ENCODE data around the gene SYT15. TPM values are rescaled to one million over a fixed set of nuclear protein-coding genes. Genes with fewer than 3 reads are reported as not detected.

SYT15 gene
- total and polyA plus RNA-seq, 2 of the 4 experiments (the other 2 are of a cell fraction): 0.54 to 0.68 TPM

DNA sequence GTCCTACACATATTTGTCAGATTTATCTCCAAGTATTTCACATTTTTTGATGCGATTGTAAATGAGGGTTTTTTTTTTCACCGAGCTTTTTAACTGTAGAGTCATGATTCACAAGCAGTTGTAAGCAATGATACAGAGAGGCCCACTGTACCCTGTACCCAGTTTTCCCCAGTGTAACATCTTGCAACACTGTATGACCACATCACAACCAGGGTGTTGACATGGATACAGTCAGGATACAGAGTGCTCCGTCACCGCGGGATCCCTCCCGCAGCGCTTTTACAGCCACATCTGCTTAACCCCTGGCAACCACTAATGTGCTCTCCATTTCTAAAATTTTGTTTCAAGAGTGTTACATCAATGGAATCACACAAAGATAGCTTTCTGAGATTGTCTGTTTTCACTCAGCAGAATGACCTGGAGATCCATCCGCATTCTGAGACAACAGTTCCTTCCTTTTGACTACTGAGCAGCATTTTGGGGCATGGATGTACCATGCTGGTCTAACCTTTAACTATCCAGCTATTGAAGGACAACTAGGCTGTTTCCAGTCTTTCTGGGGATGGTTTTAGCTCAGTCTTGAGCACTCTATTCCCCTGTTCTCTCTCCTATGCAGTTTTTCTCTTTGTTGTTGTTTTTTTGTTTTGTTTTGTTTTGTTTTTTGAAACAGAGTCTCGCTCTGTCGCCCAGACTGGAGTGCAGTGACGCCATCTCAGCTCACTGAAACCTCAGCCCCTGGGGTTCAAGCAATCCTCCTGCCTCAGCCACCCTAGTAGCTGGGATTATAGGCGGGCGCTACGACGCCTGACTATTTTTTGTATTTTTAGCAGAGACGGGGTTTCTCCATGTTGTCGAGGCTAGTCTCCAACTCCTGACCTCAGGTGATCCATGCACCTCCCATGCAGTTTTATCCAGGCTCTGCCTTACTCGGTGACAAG, 48.4 kb upstream of the SYT15 start:
- intact Hi-C loops (cut with micrococcal nuclease) (no loop called here), in situ Hi-C loops (cut with MboI; ENCODE audit: low sequenced_read_pairs) (loop anchor here (25.0 kb wide), 2 partner anchors 882 to 1543 kb away; partner anchors contain the start of gene DEPP1), dilution Hi-C loops (cut with HindIII; ENCODE audit: low sequenced_read_pairs, unreplicated experiment) (no loop called here)
- H3K79me1 ChIP-seq (ENCODE audit: low read depth in 1 of 2, low read length in 2 of 2): peaks cover 0 to 9% of the 10 kb centered on the region in 2 experiments; a peak in 2 of 4 replicates
- H3K36me3 ChIP-seq (ENCODE audit: control insufficient read depth, insufficient read depth, low read length): no peaks in the 10 kb centered on the region
- TF ChIP-seq RCOR1 (IDR thresholded peaks at IDR 0.05; ENCODE audit: insufficient replicate concordance, low read length) (no peak), CHD1 (IDR thresholded peaks at IDR 0.05; ENCODE audit: low read depth, low read length) (no peak), MAZ (IDR thresholded peaks at IDR 0.05; ENCODE audit: borderline replicate concordance, low read depth, low read length) (peak; percentile 58; the same call in 1 of the 2 replicates), NFE2L2 (IDR thresholded peaks at IDR 0.05; ENCODE audit: low read depth, low read length) (peak; percentile 79), SMC3 (IDR thresholded peaks at IDR 0.05; ENCODE audit: low read depth, low read length) (no peak), CEBPB (IDR thresholded peaks at IDR 0.05; ENCODE audit: low read depth, low read length) (peak; percentile 96), RAD21 (IDR thresholded peaks at IDR 0.05; ENCODE audit: low read length) (no peak)
- TF ChIP-seq, protein P1, sequence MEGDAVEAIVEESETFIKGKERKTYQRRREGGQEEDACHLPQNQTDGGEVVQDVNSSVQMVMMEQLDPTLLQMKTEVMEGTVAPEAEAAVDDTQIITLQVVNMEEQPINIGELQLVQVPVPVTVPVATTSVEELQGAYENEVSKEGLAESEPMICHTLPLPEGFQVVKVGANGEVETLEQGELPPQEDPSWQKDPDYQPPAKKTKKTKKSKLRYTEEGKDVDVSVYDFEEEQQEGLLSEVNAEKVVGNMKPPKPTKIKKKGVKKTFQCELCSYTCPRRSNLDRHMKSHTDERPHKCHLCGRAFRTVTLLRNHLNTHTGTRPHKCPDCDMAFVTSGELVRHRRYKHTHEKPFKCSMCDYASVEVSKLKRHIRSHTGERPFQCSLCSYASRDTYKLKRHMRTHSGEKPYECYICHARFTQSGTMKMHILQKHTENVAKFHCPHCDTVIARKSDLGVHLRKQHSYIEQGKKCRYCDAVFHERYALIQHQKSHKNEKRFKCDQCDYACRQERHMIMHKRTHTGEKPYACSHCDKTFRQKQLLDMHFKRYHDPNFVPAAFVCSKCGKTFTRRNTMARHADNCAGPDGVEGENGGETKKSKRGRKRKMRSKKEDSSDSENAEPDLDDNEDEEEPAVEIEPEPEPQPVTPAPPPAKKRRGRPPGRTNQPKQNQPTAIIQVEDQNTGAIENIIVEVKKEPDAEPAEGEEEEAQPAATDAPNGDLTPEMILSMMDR (conservative IDR thresholded peaks at IDR 0.05; ENCODE audit: low read depth, low read length): no peak
- TF ChIP-seq, protein P2, sequence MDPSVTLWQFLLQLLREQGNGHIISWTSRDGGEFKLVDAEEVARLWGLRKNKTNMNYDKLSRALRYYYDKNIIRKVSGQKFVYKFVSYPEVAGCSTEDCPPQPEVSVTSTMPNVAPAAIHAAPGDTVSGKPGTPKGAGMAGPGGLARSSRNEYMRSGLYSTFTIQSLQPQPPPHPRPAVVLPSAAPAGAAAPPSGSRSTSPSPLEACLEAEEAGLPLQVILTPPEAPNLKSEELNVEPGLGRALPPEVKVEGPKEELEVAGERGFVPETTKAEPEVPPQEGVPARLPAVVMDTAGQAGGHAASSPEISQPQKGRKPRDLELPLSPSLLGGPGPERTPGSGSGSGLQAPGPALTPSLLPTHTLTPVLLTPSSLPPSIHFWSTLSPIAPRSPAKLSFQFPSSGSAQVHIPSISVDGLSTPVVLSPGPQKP (IDR thresholded peaks at IDR 0.05; ENCODE audit: borderline replicate concordance, low read depth, low read length): no peak
- H3K4me3 ChIP-seq (ENCODE audit: insufficient read depth, low read depth, low read length): no peak overlapping the region
- no peak overlapping the region for H3K9ac ChIP-seq (ENCODE audit: low read depth, low read length)
- no peak overlapping the region for H4K91ac ChIP-seq (ENCODE audit: insufficient read depth, low read depth, low read length)
- peaks cover 4% of the 10 kb centered on the region for H3K4me1 ChIP-seq (ENCODE audit: control insufficient read depth, insufficient read depth, low read length)
- no peaks in the 10 kb centered on the region for H4K20me1 ChIP-seq (ENCODE audit: insufficient read depth, low read length)
- H2AK9ac ChIP-seq (replicated peaks; ENCODE audit: low read depth, low read length, poor library complexity): no peak overlapping the region
- no peak overlapping the region for H3K27ac ChIP-seq (ENCODE audit: insufficient read depth, low read length)
- no peak overlapping the region for H2BK20ac ChIP-seq (ENCODE audit: low read depth, low read length)
- H3K14ac ChIP-seq (replicated peaks; ENCODE audit: low read depth, low read length): no peak overlapping the region
- H3K4me2 ChIP-seq (ENCODE audit: low read depth, low read length): no peak overlapping the region
- BruUV-seq (replicated peaks): no TSS peak
- CTCF ChIA-PET: interaction anchor here (1.0 kb wide), 1 partner anchor 10 kb away, joined by 3 read pairs; no protein-coding TSS in a partner anchor
- no peak overlapping the region for H3K23ac ChIP-seq (ENCODE audit: low read depth, low read length)
- no peak overlapping the region for H3K56ac ChIP-seq (ENCODE audit: extremely low read depth, insufficient read depth, low read length)
- 0 out of 3 replicates have a peak overlapping the region, but pooled peaks have one; percentile 1 for H2BK15ac ChIP-seq (ENCODE audit: low read depth, low read length)
- H2BK120ac ChIP-seq (ENCODE audit: low read depth, low read length): peak overlapping the region; percentile 0
- peak; percentile 69 for ATAC-seq (ENCODE audit: low read depth)
- no peak overlapping the region for H3K4ac ChIP-seq (ENCODE audit: low read depth, low read length)
- no peak overlapping the region for H2BK5ac ChIP-seq (ENCODE audit: low read depth, low read length, poor library complexity, severe bottlenecking)
- no peak overlapping the region; the same call in 1 of the 2 replicates for H3K18ac ChIP-seq (ENCODE audit: low read depth, low read length)
- no peak overlapping the region for H4K5ac ChIP-seq (ENCODE audit: low read depth, low read length)
- POLR2A ChIA-PET (ENCODE audit: unreplicated experiment): interaction anchor here (0.6 kb wide), 1 partner anchor 11 kb away, joined by 3 read pairs; no protein-coding TSS in a partner anchor
- peak; percentile 87 for DNase-seq
- H3K9me1 ChIP-seq (ENCODE audit: insufficient read depth, low read length): peaks cover 16% of the 10 kb centered on the region
- no peaks in the 10 kb centered on the region for H3K27me3 ChIP-seq (ENCODE audit: control insufficient read depth, insufficient read depth, low read length)
- 86% methylated on average over 7 of the region's 18 CpGs; no CpG with 5 or more reads in 1 of the 2 experiments for WGBS, 2 experiments (ENCODE audit: extremely low coverage in 2 of 2, insufficient read length in 1 of 2)
- no peak overlapping the region for H2AFZ ChIP-seq (replicated peaks; ENCODE audit: low read length, poor library complexity)
- H3K9me3 ChIP-seq (ENCODE audit: control insufficient read depth, insufficient read depth, low read length): no peaks in the 10 kb centered on the region
- no peak overlapping the region for H4K8ac ChIP-seq (ENCODE audit: low read depth in 2 of 2, low read length in 2 of 2)
- no peak overlapping the region; the same call in 1 of the 2 replicates for H2AK5ac ChIP-seq (ENCODE audit: low read depth, low read length)

Measured in IMR-90 (cell line).